A673 (cell line): ENCODE data around the gene AGAP1.

Source experiments
- EZH2 ChIP-seq: fragments of 200-600 bp; sonication (generic); IDR thresholded peaks from 2 replicates; pipeline ENCODE4 v1.6.1; 2017; ENCODE audit warnings: borderline replicate concordance, low read depth, mild to moderate bottlenecking, mixed read lengths, antibody characterized with exemption, low read length; ENCODE audit not compliant: poor library complexity, severe bottlenecking
- TF ChIP-seq, protein P1 (sequence below): fragments of 300-800, 200-600 bp; sonication (generic); conservative IDR thresholded peaks from 2 replicates; pipeline ENCODE4 v1.5.1; 2017; ENCODE audit warnings: low read depth, mild to moderate bottlenecking, antibody characterized with exemption, low read length, moderate library complexity, mixed read lengths

DNA sequence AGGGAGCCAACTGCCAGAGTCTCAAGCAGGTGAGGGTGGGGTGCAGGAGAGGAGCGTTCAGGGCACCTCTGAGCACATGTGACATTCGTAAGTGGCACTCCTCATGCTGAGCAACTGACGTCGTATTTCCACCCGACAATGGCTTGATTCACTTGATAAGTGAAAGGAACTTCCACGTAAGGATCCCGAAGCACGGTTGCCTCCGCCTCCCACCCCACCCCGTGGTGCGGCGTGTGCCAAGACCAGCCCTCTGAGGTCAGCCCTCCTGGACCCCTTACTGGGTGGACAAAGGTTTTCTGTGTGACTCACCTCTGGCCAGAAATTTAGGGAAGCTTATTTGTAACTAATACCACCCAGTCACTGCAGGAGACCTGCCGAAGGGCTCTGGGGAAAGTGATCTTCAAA lies 59.9 kb downstream of the AGAP1 start:
- TF ChIP-seq, protein P1, sequence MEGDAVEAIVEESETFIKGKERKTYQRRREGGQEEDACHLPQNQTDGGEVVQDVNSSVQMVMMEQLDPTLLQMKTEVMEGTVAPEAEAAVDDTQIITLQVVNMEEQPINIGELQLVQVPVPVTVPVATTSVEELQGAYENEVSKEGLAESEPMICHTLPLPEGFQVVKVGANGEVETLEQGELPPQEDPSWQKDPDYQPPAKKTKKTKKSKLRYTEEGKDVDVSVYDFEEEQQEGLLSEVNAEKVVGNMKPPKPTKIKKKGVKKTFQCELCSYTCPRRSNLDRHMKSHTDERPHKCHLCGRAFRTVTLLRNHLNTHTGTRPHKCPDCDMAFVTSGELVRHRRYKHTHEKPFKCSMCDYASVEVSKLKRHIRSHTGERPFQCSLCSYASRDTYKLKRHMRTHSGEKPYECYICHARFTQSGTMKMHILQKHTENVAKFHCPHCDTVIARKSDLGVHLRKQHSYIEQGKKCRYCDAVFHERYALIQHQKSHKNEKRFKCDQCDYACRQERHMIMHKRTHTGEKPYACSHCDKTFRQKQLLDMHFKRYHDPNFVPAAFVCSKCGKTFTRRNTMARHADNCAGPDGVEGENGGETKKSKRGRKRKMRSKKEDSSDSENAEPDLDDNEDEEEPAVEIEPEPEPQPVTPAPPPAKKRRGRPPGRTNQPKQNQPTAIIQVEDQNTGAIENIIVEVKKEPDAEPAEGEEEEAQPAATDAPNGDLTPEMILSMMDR: no peak
- no peak for TF ChIP-seq EZH2
